Osteoblast (primary cell): ENCODE results near the gene YY1. TPM values are rescaled to one million over a fixed set of nuclear protein-coding genes. Genes with fewer than 3 reads are reported as not detected.
A peak's percentile ranks its signal among the peaks of the same experiment; 100 is the strongest.

ENCODE experiments used
- DNase-seq: peaks from one replicate; pipeline ENCODE4 v3.0.0; 2011; ENCODE audit warnings: low spot score, mixed read lengths; ENCODE audit not compliant: insufficient read length; ENCODE audit errors: missing footprints
- H2AFZ ChIP-seq: 2 replicates; pipeline ENCODE4 v1.6.0; 2011; ENCODE audit warnings: mild to moderate bottlenecking, low read length
- H3K27ac ChIP-seq: 2 replicates; pipeline ENCODE4 v1.5.1; 2011; ENCODE audit warnings: mild to moderate bottlenecking, low read depth, low read length, moderate library complexity
- H3K27me3 ChIP-seq: 2 replicates; pipeline ENCODE4 v1.6.0; 2012; ENCODE audit warnings: mild to moderate bottlenecking, control low read depth, inconsistent platforms, low read length, moderate library complexity; ENCODE audit not compliant: insufficient read depth
- H3K36me3 ChIP-seq: 2 replicates; pipeline ENCODE4 v1.5.1; 2011; ENCODE audit warnings: mild to moderate bottlenecking, low read length, control low read depth, moderate library complexity; ENCODE audit not compliant: insufficient read depth
- H3K4me1 ChIP-seq: 2 replicates; pipeline ENCODE4 v1.5.1; 2011; ENCODE audit warnings: mild to moderate bottlenecking, low read length, control low read depth, moderate library complexity; ENCODE audit not compliant: insufficient read depth
- H3K4me2 ChIP-seq: 2 replicates; pipeline ENCODE4 v1.6.0; 2011; ENCODE audit warnings: mild to moderate bottlenecking, low read length; ENCODE audit not compliant: insufficient read depth
- H3K4me3 ChIP-seq: fragments of 200-600 bp; sonication (generic); 3 replicates; pipeline ENCODE4 v1.5.1; 2012; ENCODE audit warnings: mild to moderate bottlenecking, low read length, inconsistent platforms; ENCODE audit not compliant: insufficient read depth
- H3K79me2 ChIP-seq: 2 replicates; pipeline ENCODE4 v1.6.0; 2012; ENCODE audit warnings: mild to moderate bottlenecking, low read length, control low read depth, inconsistent platforms; ENCODE audit not compliant: insufficient read depth
- H3K9me3 ChIP-seq: 2 replicates; pipeline ENCODE4 v1.5.1; 2011; ENCODE audit warnings: low read depth, low read length, control low read depth
- H4K20me1 ChIP-seq: 2 replicates; pipeline ENCODE4 v1.6.0; 2012; ENCODE audit warnings: mild to moderate bottlenecking, low read length, control low read depth; ENCODE audit not compliant: insufficient read depth
- CTCF ChIP-seq: IDR thresholded peaks from 2 replicates; pipeline ENCODE4 v1.5.1; 2011; ENCODE audit warnings: mild to moderate bottlenecking, low read depth, low read length, moderate library complexity; ENCODE audit errors: extremely low read depth
- total RNA-seq: library from RNA; depleted of rRNA; stranded (reverse); fragments of >200 nt; gene quantifications from 2 replicates; pipeline ENCODE4 v1.2.3, GENCODE V29; 2012

YY1 gene
- total RNA-seq, 1 donor = 45.2 TPM

- H3K4me2 ChIP-seq = no peak overlapping the region
- no peak overlapping the region for H3K27ac ChIP-seq
- H3K79me2 ChIP-seq = no peaks in the 10 kb centered on the region
- peak; percentile 95 for DNase-seq
- H2AFZ ChIP-seq = no peak overlapping the region
- peaks cover 7% of the 10 kb centered on the region for H3K4me1 ChIP-seq
- peak; percentile 68 for TF ChIP-seq CTCF
- H3K27me3 ChIP-seq = no peaks in the 10 kb centered on the region
- H3K9me3 ChIP-seq = no peaks in the 10 kb centered on the region
- H3K4me3 ChIP-seq = no peak overlapping the region
- no peaks in the 10 kb centered on the region for H3K36me3 ChIP-seq
- H4K20me1 ChIP-seq = peaks cover 14% of the 10 kb centered on the region
Observed at GRCh38 chr14:100303179-100303578, 64.2 kb downstream of the YY1 start.

GRCh38 chr14:100303925-100304324 lies 65.0 kb downstream of the YY1 start:
- Histone ChIP-seq H3K27me3 (no peaks in the 10 kb centered on the region), H3K4me1 (peaks cover 7% of the 10 kb centered on the region), H3K4me3 (no peak overlapping the region), H4K20me1 (peaks cover 14% of the 10 kb centered on the region), H3K9me3 (no peaks in the 10 kb centered on the region), H2AFZ (no peak overlapping the region), H3K4me2 (no peak overlapping the region), H3K27ac (no peak overlapping the region), H3K79me2 (no peaks in the 10 kb centered on the region), H3K36me3 (no peaks in the 10 kb centered on the region)
- no peak for TF ChIP-seq CTCF
- no peak for DNase-seq

GRCh38 chr14:100304825-100305323 lies 65.9 kb downstream of the YY1 start:
- DNase-seq = peak; percentile 97
- H4K20me1 ChIP-seq = peaks cover 14% of the 10 kb centered on the region
- peak overlapping the region; percentile 56 for H2AFZ ChIP-seq
- peak overlapping the region; percentile 81 for H3K4me3 ChIP-seq
- no peaks in the 10 kb centered on the region for H3K36me3 ChIP-seq
- no peaks in the 10 kb centered on the region for H3K9me3 ChIP-seq
- no peak for TF ChIP-seq CTCF
- peaks cover 7% of the 10 kb centered on the region for H3K4me1 ChIP-seq
- no peak overlapping the region for H3K27ac ChIP-seq
- H3K27me3 ChIP-seq = no peaks in the 10 kb centered on the region
- H3K79me2 ChIP-seq = no peaks in the 10 kb centered on the region
- H3K4me2 ChIP-seq = peak overlapping the region; percentile 84

GRCh38 chr14:100305324-100306100 lies 66.6 kb downstream of the YY1 start:
- H3K4me3 ChIP-seq = peak overlapping the region; percentile 81
- H3K27me3 ChIP-seq = no peaks in the 10 kb centered on the region
- no peaks in the 10 kb centered on the region for H3K9me3 ChIP-seq
- peaks cover 14% of the 10 kb centered on the region for H4K20me1 ChIP-seq
- no peaks in the 10 kb centered on the region for H3K79me2 ChIP-seq
- no peak for TF ChIP-seq CTCF
- peak overlapping the region; percentile 56 for H2AFZ ChIP-seq
- H3K27ac ChIP-seq = no peak overlapping the region
- peak overlapping the region; percentile 84 for H3K4me2 ChIP-seq
- DNase-seq = peak; percentile 89
- no peaks in the 10 kb centered on the region for H3K36me3 ChIP-seq
- H3K4me1 ChIP-seq = peaks cover 7% of the 10 kb centered on the region
